AG09319 (cell line): Measurements from ENCODE around the gene FOXS1.

Experiments
- DNase-seq: peaks from one replicate; pipeline ENCODE4 v3.0.0-alpha.2; 2010; ENCODE audit warnings: low read depth; ENCODE audit errors: extremely low read depth
- TF ChIP-seq, protein P1 (sequence below): IDR thresholded peaks from 2 replicates; pipeline ENCODE4 v1.5.1; 2011; ENCODE audit warnings: low read depth, mild to moderate bottlenecking, inconsistent platforms, low read length, moderate library complexity

The FOXS1 gene

DNA sequence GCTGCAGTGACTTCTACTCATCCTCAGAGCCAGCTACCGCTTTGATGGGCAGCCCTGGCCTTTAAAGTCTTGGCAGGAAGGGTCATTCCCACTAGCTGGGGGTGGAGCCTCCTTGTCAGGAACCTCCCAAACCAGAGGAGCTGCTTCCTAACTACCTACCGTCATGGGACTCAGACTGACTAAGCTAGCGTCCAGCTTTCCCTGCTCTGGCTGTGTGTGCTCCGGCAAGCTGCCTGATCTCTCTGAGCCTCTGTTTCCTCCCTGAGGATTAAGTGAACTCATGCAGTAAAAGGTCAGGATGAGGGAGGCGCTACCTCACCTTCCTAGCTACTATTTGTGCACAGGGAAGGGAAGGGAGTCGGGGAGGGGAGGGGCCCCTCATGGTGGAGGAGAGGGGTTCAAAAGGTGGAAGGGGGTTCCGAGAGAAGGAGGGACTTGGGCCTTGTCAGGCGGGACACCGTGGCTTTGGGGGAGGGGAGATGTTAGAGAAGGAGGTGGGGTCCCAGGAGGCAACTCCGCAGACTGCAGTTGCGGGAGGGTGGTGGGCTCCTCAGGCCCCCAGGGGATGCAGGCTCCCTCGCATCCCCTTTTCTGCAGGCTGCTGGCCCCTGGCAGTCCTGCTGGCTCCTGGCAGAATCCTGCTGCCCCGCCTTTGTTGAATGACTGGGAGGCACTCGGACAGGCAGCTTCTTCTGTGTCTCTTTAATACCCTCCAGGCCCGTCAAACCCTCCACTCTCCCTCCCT lies 15.2 kb upstream of the FOXS1 start:
- TF ChIP-seq, protein P1, sequence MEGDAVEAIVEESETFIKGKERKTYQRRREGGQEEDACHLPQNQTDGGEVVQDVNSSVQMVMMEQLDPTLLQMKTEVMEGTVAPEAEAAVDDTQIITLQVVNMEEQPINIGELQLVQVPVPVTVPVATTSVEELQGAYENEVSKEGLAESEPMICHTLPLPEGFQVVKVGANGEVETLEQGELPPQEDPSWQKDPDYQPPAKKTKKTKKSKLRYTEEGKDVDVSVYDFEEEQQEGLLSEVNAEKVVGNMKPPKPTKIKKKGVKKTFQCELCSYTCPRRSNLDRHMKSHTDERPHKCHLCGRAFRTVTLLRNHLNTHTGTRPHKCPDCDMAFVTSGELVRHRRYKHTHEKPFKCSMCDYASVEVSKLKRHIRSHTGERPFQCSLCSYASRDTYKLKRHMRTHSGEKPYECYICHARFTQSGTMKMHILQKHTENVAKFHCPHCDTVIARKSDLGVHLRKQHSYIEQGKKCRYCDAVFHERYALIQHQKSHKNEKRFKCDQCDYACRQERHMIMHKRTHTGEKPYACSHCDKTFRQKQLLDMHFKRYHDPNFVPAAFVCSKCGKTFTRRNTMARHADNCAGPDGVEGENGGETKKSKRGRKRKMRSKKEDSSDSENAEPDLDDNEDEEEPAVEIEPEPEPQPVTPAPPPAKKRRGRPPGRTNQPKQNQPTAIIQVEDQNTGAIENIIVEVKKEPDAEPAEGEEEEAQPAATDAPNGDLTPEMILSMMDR = no peak
- no peak for DNase-seq

DNA sequence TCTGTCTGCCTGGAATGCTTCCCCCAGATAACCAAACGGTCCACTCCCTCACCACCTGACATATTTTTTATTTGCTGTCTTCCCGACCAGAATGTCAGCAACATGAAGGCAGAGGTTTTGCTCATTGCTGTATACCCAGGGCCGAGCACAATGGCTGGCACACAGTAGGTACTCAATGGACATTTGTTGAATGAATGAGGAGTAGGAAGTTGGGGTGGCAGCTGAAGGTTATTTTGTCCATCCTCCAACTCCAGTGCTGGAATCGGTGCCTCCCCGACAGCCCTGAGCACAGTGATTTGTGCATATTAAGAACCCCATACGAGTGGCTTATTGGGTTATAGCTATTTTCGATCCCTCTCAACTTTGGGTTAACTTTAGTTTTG lies 14.6 kb upstream of the FOXS1 start:
- no peak for DNase-seq
- TF ChIP-seq, protein P1 = no peak

GRCh38 chr20:31859266-31859997 lies 14.0 kb upstream of the FOXS1 start:
- no peak for DNase-seq
- TF ChIP-seq, protein P1 = no peak

GRCh38 chr20:31858760-31859083 lies 13.3 kb upstream of the FOXS1 start:
- TF ChIP-seq, protein P1 = no peak

DNA sequence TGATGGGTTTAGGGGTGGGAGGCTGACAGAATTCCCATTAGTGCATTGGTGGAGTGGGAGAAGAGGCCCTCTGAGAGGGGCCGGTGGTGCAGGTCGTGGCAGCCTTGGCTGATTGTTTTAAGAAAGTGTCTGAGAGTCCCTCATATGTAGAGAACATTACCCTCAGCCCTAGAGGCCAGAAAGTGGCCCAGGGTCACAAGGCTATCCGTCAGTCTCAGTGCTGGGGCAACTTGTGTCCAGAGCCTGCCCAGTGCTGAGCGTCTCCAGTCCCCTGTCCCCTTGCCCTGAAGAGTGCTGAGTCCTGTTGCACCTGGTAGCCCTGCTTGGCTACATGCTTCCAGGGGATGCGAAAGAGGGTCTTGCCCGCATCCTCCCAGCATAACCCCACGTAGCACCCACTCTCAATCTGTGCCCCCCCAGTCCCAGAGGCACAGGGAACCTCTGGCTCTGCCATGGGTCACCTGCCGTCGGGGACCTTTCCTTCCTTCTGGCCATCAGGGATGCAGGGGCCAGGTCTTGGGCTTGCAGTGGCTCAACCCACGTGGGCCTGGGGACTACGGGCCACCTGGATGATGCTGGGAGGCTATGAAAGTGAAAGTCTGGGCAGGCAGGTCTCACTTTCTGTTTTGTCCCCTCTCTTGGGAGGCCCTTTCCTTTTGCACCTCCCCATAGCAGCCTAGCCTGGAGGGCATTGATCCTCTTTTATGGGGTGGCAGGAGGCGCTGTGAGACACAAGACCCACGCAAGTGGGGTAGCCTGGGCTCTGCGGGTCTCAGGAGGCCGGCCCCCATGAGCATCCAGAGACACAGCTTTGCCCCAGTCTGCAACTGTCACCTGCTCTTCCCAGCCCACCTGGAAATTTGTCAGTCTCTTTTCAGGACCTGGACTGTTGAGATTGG lies 12.7 kb upstream of the FOXS1 start:
- TF ChIP-seq, protein P1 = no peak
- no peak for DNase-seq

More at GRCh38 chr20:31858760-31859083, 13.3 kb upstream of the FOXS1 start:
- no peak for DNase-seq

DNA sequence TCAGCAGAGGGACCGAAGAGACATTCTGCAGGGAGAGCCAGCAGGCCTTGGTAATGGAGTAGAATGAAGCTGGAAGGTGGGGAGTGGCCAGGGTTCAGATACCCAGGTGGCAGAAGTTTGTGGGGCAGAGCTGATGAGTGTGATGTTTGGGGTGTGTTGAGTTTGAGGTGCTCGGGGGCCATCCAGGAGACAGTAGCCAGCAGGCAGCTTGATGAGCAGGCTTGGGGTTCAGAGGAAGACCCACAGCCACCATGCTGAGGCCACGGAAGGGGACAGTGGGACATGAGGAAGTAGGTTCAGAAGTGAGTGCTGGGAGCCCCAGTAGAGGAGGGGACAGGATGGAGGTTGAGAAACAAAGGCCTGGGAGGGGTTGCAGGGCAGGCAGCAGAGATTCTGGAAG lies 11.1 kb upstream of the FOXS1 start:
- TF ChIP-seq, protein P1 = no peak
- no peak for DNase-seq
